NCI-H2227 treated with DMSO at 0.1 percent for 48 hours (cell line): ENCODE results near the gene C10orf67.
A peak's percentile ranks its signal among the peaks of the same experiment; 100 is the strongest.
"Not testable (repeated sequence)": the region's sequence is repeated elsewhere in the genome, so short reads cannot be mapped to it uniquely, and the experiment has no call there.

Experiments used
- DNase-seq: peaks from one replicate; lab custom pipeline; 2025; lab: John Stamatoyannopoulos, UW

The C10orf67 gene

GRCh38 chr10:23344241-23344841, at the start of gene C10orf67:
Gene C10orf67, minus strand, starts transcription at chr10:23344797. Its CDS starts 23 bp downstream, at chr10:23344774.
- DNase-seq: peak; percentile 46

- DNase-seq: no peak
These were observed 47.2 kb upstream of the C10orf67 start for GRCh38 chr10:23391821-23392220.

- DNase-seq: no peak
These were observed 46.2 kb upstream of the C10orf67 start for GRCh38 chr10:23390809-23391208.

- not testable (repeated sequence) for DNase-seq
These were observed 45.8 kb upstream of the C10orf67 start for GRCh38 chr10:23390408-23390807.

- DNase-seq: not testable (repeated sequence)
These were observed 42.9 kb upstream of the C10orf67 start for GRCh38 chr10:23387516-23387915.

GRCh38 chr10:23386052-23386451, 41.5 kb upstream of the C10orf67 start:
- DNase-seq: no peak

- DNase-seq: no peak
These were observed 39.8 kb upstream of the C10orf67 start for GRCh38 chr10:23384364-23384763.

GRCh38 chr10:23383637-23384036, 39.0 kb upstream of the C10orf67 start:
- DNase-seq: no peak

GRCh38 chr10:23381298-23382040, 36.9 kb upstream of the C10orf67 start:
- no peak for DNase-seq

GRCh38 chr10:23379686-23380085, 35.1 kb upstream of the C10orf67 start:
- no peak for DNase-seq

- no peak for DNase-seq
These were observed 31.6 kb upstream of the C10orf67 start for GRCh38 chr10:23376229-23376655.

- no peak for DNase-seq
These were observed 30.8 kb upstream of the C10orf67 start for GRCh38 chr10:23375366-23375765.

GRCh38 chr10:23373156-23373555, 28.6 kb upstream of the C10orf67 start:
- DNase-seq: no peak

- no peak for DNase-seq
These were observed 26.5 kb upstream of the C10orf67 start for GRCh38 chr10:23371073-23371472.

GRCh38 chr10:23370106-23370505, 25.5 kb upstream of the C10orf67 start:
- no peak for DNase-seq

GRCh38 chr10:23368816-23369640, 24.4 kb upstream of the C10orf67 start:
- DNase-seq: no peak

- DNase-seq: no peak
These were observed 23.4 kb upstream of the C10orf67 start for GRCh38 chr10:23367896-23368595.

- DNase-seq: not testable (repeated sequence)
These were observed 20.9 kb upstream of the C10orf67 start for GRCh38 chr10:23365417-23366030.

- no peak for DNase-seq
These were observed 19.8 kb upstream of the C10orf67 start for GRCh38 chr10:23364378-23364777.

GRCh38 chr10:23363793-23364135, 19.2 kb upstream of the C10orf67 start:
- DNase-seq: no peak

- no peak for DNase-seq
These were observed 18.5 kb upstream of the C10orf67 start for GRCh38 chr10:23362879-23363792.
